K562 (cell line): Measurements from ENCODE around the gene MRPL54. TPM values are rescaled to one million over a fixed set of nuclear protein-coding genes. Genes with fewer than 3 reads are reported as not detected.
A peak's percentile ranks its signal among the peaks of the same experiment; 100 is the strongest.

ENCODE experiments used
- ARHGAP35 ChIP-seq: fragments of 450-650 bp; IDR thresholded peaks from 2 replicates; pipeline ENCODE4 v1.6.1; 2018; ENCODE audit not compliant: partially characterized antibody
- ARID1B ChIP-seq: fragments of 450-650 bp; IDR thresholded peaks from 2 replicates; pipeline ENCODE4 v1.6.1; 2016; ENCODE audit warnings: antibody characterized with exemption, mild to moderate bottlenecking, inconsistent platforms
- CBFA2T2 ChIP-seq: fragments of 450-650 bp; conservative IDR thresholded peaks from 2 replicates; pipeline ENCODE4 v1.6.1; 2017; ENCODE audit warnings: mild to moderate bottlenecking
- CBX1 ChIP-seq: sonication (generic); IDR thresholded peaks from 2 replicates; pipeline ENCODE4 v1.6.1; 2016; ENCODE audit warnings: antibody characterized with exemption, low read depth, mild to moderate bottlenecking
- FOSL1 ChIP-seq: fragments of 200-800 bp; sonication (Bioruptor generic); conservative IDR thresholded peaks from 2 replicates; pipeline ENCODE4 v1.6.1; 2016; ENCODE audit warnings: missing genetic modification characterization, missing compliant biosample characterization
- MAFG ChIP-seq: fragments of 450-650 bp; conservative IDR thresholded peaks from 2 replicates; pipeline ENCODE4 v1.6.1; 2016; ENCODE audit warnings: missing genetic modification characterization, missing compliant biosample characterization
- MIER1 ChIP-seq: fragments of 450-650 bp; IDR thresholded peaks from 2 replicates; pipeline ENCODE4 v1.6.1; 2016; ENCODE audit warnings: antibody characterized with exemption, mild to moderate bottlenecking, low read depth
- MLLT1 ChIP-seq, 2 experiments: fragments of 450-650 bp; IDR thresholded peaks; 2 replicates each; pipeline ENCODE4 v1.6.1; 2016
- PHF21A ChIP-seq: fragments of 450-650 bp; IDR thresholded peaks from 2 replicates; pipeline ENCODE4 v1.6.1; 2017; ENCODE audit warnings: low read depth, borderline replicate concordance
- SMARCA5 ChIP-seq: fragments of 450-650 bp; IDR thresholded peaks from 2 replicates; pipeline ENCODE4 v1.6.1; 2016
- SMARCC2 ChIP-seq: fragments of 450-650 bp; IDR thresholded peaks from 2 replicates; pipeline ENCODE4 v1.6.1; 2017; ENCODE audit warnings: antibody characterized with exemption, moderate library complexity, mild to moderate bottlenecking, low read depth
- THAP7 ChIP-seq: fragments of 250-450 bp; sonication (Bioruptor Pico); IDR thresholded peaks from 2 replicates; pipeline ENCODE4 v1.5.0; 2021
- TSC22D4 ChIP-seq: fragments of 450-650 bp; IDR thresholded peaks from 2 replicates; pipeline ENCODE4 v1.6.1; 2016; ENCODE audit warnings: missing genetic modification characterization, missing biosample characterization, control low read depth
- ZBTB26 ChIP-seq: fragments of 450-650 bp; formaldehyde crosslinking; IDR thresholded peaks from 2 replicates; pipeline ENCODE4 v1.4.0; 2022; ENCODE audit warnings: missing genetic modification characterization
- polyA plus RNA-seq, 8 experiments: library from polyadenylated mRNA; depleted of rRNA in 4 of 8; stranded (reverse) in 5 of 8; unstranded in 3 of 8; fragments of >200 nt; fragmentation: Nextera tagmentation in 2 of 8; fragmentation: Illumina TruSeq in 1 of 8; extraction: Ambion mirVana in 2 of 8; extraction: Trizol in 1 of 8; gene quantifications; 2 replicates each; pipeline versions ENCODE4 v1.2.1 to v1.2.3, GENCODE V29; 2011 to 2014; ENCODE audit warnings: inconsistent platforms in 1 of 8, missing spikeins in 1 of 8
- total RNA-seq, 7 experiments: library from RNA; depleted of rRNA in 6 of 7; stranded (reverse); fragments of >200 nt in 6 of 7; fragmentation: Illumina TruSeq in 2 of 7; extraction: Trizol in 2 of 7; gene quantifications; 2 replicates each; pipeline versions ENCODE4 v1.2.1 to v1.2.3, GENCODE V29; 2011 to 2021; ENCODE audit warnings: low replicate concordance in 1 of 7

The MRPL54 gene
- total and polyA plus RNA-seq, 9 of the 15 experiments (the other 6 are each of a cell fraction or from before 2014, with no cell fraction given), result 3.5 to 120 (median 56.9) TPM

- 0 out of 2 replicates have a peak, but pooled peaks have one; percentile 12 for TF ChIP-seq ARID1B
- peak; percentile 16; the same call in 1 of the 2 replicates for TF ChIP-seq CBFA2T2
- peak; percentile 56; the same call in 1 of the 2 replicates for TF ChIP-seq SMARCA5
- TF ChIP-seq TSC22D4 (tag), result no peak
- TF ChIP-seq ZBTB26, result no peak
- TF ChIP-seq MIER1, result peak; percentile 100
- no peak for TF ChIP-seq THAP7
- TF ChIP-seq PHF21A, result peak; percentile 81
- TF ChIP-seq FOSL1 (tag), result no peak
- peak in 1 of 2 experiments; percentile 79; a peak in 2 of 4 replicates for TF ChIP-seq MLLT1 (IDR thresholded peaks at IDR 0.05)
- TF ChIP-seq CBX1, result peak; percentile 37; the same call in 1 of the 2 replicates
- no peak for TF ChIP-seq MAFG (tag)
- TF ChIP-seq ARHGAP35, result no peak
- TF ChIP-seq SMARCC2, result no peak
Measured at GRCh38 chr19:3733549-3734309, 28.8 kb upstream of the MRPL54 start (continued).
